GM21825 (cell line): ENCODE results near the gene USP7.
"Not testable (repeated sequence)": the region's sequence is repeated elsewhere in the genome, so short reads cannot be mapped to it uniquely, and the experiment has no call there.

Experiments used
- ATAC-seq: cut with Tn5 transposase; IDR thresholded peaks from one replicate; pipeline ENCODE4 v1.9.1; 2021; ENCODE audit warnings: mild to moderate bottlenecking, moderate library complexity; ENCODE audit not compliant: unreplicated experiment

Gene USP7

DNA sequence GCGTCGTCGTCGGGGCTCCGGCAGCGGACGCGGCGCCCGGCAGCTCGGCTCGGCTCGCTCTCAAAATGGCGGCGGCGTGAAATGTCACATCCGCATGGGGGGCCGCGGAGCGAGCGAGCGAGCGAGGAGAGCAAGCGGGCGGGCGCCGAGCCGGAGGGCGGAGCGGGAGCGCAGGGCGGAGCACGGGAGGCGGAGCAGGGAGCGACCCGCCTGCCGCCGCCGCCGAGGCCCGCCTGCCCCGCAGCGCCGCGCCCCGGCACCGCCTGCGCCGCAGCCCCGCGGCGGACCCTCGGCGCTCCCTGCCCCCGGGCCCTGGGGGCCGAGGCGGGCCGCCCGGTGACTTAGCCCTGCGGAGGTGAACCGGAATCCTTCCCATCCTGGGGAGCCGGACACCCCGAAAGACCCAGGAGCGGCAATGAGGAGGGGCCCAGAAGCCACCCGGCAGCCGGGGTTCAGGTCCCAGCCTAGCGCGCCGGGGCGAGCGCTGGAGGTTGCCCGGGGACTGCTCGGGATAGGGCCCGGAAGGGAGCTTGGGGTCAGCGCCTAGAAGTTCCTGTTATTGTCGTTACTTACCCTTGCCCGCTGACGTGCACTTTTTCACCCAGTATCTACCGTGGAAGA, at the start of gene USP7:
TSS of gene USP7 (minus strand) at position 86 of the 621 bp plus-strand sequence. CDS start 621 bp downstream, outside the sequence.
- ATAC-seq = peak; percentile 78

DNA sequence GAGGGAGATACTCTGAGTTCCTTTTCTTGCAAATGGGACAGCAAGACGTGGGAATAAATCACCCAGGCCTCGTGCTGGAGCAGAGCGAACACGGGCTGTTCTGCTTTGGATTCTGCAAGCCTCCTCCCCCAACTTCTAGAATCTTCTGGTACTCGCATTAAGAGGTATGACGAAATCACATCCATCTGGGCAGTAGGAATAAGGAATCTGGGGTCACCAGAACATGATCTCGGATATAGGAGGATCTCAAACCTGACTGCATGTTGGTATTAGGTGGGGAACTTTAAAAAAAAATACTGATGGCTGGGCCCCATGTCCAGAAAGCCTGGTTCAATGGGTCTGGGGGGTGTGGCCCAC, 49.8 kb upstream of the USP7 start:
- no peak for ATAC-seq

GRCh38 chr16:9012848-9013507, 49.3 kb upstream of the USP7 start:
- no peak for ATAC-seq

- ATAC-seq = no peak
Observed at GRCh38 chr16:9012330-9012729, 48.6 kb upstream of the USP7 start.

GRCh38 chr16:9008601-9009260, 45.0 kb upstream of the USP7 start:
- ATAC-seq = peak; percentile 84

GRCh38 chr16:9007177-9007794, 43.6 kb upstream of the USP7 start:
- ATAC-seq = no peak

DNA sequence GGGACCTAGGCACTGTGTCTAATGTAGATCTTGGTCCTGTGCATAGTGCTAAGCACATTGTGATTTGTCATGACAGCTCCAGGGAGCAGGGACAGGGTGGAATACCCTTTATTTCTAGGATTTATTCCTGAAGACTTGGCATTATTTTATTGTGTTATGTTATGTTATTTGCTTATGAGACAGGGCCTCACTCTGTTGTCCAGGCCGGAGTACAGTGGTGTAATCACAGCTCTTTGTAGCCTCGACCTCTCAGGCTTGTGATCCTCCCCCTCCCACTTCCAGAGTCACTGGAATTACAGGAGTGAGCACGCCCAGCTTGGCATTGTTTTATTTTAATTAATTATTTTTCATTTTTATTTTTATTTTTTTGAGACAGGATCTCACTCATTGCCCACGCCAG, 40.5 kb upstream of the USP7 start:
- no peak for ATAC-seq

DNA sequence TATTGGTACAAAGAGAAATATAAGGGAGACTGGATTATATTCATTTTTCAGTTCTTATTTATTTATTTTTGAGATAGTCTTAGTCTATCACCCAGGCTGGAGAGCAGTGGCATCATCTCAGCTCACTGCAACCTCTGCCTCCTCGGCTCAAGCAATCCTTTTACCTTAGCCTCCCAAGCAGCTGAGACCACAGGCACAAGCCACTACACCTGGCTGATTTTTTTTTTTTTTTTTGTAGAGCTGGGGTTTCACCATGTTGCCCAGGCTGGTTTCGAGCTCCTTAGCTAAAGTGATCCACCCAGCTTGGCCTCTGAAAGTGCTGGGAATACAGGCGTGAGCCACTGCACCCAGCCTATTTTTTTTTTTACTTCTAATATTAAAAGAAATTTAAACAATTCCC, 40.1 kb upstream of the USP7 start:
- no peak for ATAC-seq

- no peak for ATAC-seq
Observed at GRCh38 chr16:9003322-9003721, 39.6 kb upstream of the USP7 start.

DNA sequence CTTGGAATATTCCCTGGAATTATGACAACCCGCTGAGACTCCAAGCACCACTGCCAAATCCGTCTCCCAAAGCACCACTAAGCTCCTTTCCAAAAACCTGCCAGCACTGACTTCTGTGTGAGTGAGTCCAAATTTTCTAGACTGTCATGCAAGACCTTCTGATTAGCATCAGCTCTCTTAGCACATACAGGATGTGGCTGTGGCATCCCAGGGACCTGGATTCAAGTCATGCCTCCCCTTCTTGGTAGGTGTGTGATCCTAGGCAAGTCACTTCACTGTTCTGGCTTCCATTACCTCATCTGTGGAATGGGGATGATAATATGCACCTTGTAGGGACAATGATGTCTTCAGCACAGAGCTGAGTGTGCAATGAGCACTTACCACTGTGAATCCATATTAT, 38.3 kb upstream of the USP7 start:
- no peak for ATAC-seq

GRCh38 chr16:9000664-9001063, 37.0 kb upstream of the USP7 start:
- no peak for ATAC-seq

- ATAC-seq = no peak
Observed at GRCh38 chr16:8999800-9000199, 36.1 kb upstream of the USP7 start.

- ATAC-seq = no peak
Observed at GRCh38 chr16:8998108-8998507, 34.4 kb upstream of the USP7 start.

GRCh38 chr16:8996891-8997290, 33.2 kb upstream of the USP7 start:
- ATAC-seq = no peak

GRCh38 chr16:8990445-8990844, 26.7 kb upstream of the USP7 start:
- ATAC-seq = no peak

- ATAC-seq = no peak
Observed at GRCh38 chr16:8989099-8989878, 25.6 kb upstream of the USP7 start.

DNA sequence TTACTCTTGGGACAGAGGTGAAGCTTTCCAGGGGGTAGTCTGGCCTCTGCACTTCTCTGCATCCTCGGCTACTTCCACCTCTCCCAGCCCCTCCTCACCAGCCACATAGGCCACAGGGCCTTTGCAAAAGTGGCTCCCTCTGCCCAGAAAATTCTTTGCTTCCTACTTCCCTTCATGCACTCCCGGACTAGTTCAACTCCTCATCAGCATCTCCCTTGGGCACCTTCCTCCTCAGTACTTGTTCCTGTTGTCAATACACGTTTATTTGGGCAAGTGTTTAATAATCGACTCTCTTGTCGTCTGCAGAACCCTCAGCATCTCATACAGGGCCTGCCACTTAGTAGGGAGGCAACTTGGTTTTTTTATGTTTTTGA, 23.1 kb upstream of the USP7 start:
- no peak for ATAC-seq

DNA sequence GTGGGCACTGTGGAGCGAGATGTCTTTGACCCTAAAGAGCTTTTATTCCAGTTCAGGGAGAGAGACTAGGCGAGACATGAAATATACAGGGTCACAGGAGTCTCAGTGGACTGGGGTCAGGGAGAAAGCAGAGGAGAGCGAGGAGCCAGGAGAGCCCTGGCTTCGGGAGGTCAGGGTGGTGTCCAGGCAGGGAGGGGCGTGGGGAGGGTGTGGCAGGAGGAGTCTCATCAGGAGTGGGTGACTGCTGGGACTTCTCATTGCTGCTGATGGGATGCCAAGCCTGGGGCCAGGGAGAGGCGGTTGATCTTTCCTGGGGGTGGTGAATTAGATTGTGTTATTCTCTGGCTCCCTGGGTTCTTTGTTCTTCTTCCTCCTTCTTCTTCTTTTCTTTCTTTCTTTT, 22.4 kb upstream of the USP7 start:
- no peak for ATAC-seq

- no peak for ATAC-seq
Observed at GRCh38 chr16:8982816-8983215, 19.1 kb upstream of the USP7 start.

- not testable (repeated sequence) for ATAC-seq
Observed at GRCh38 chr16:8981901-8982300, 18.2 kb upstream of the USP7 start.

- ATAC-seq = not testable (repeated sequence)
Observed at GRCh38 chr16:8976189-8976588, 12.5 kb upstream of the USP7 start.
